Heart left ventricle (tissue), 16 donors: ENCODE data around the gene DMD. TPM values are rescaled to one million over a fixed set of nuclear protein-coding genes. Genes with fewer than 3 reads are reported as not detected.

Source experiments
- ATAC-seq, 4 donors: fragments of 200-7000 bp; cut with Tn5 transposase; one replicate each; pipeline ENCODE4 v1.9.1; 2020 to 2022; ENCODE audit warnings: moderate library complexity in 4 of 4, mild to moderate bottlenecking in 3 of 4, moderate number of reproducible peaks in 1 of 4
- DNase-seq, 5 donors: peaks; one replicate each; pipeline ENCODE4 v3.0.0-alpha.2; 2020
- H3K27ac ChIP-seq, 12 donors: fragments of 200-600 bp; sonication (generic) in 4 of 12; one replicate each; pipeline versions ENCODE4 v1.5.0 to v1.8.0; 2016 to 2022; ENCODE audit warnings: mild to moderate bottlenecking in 2 of 12
- H3K27me3 ChIP-seq, 9 donors: fragments of 200-600 bp; sonication (generic) in 2 of 9; one replicate each; pipeline versions ENCODE4 v1.5.1 to v1.8.0; 2016 to 2022; ENCODE audit warnings: mild to moderate bottlenecking in 3 of 9
- H3K36me3 ChIP-seq, 9 donors: fragments of 200-600 bp; sonication (generic) in 2 of 9; one replicate each; pipeline versions ENCODE4 v1.5.0 to v1.8.0; 2018 to 2022; ENCODE audit warnings: mild to moderate bottlenecking in 2 of 9
- H3K4me1 ChIP-seq, 12 donors: fragments of 200-600 bp; sonication (generic) in 4 of 12; one replicate each; pipeline versions ENCODE4 v1.5.0 to v1.8.0; 2016 to 2022; ENCODE audit warnings: mild to moderate bottlenecking in 3 of 12
- H3K4me3 ChIP-seq, 12 donors: fragments of 200-600 bp; sonication (generic) in 4 of 12; one replicate each; pipeline versions ENCODE4 v1.5.0 to v1.8.0; 2017 to 2022; ENCODE audit warnings: mild to moderate bottlenecking in 9 of 12, moderate library complexity in 4 of 12
- H3K9me3 ChIP-seq, 12 donors: fragments of 200-600 bp; sonication (generic) in 4 of 12; one replicate each; pipeline versions ENCODE4 v1.5.0 to v1.8.0; 2016 to 2022; ENCODE audit warnings: mild to moderate bottlenecking in 1 of 12
- POLR2A ChIP-seq, 2 donors: fragments of 450-650 bp; IDR thresholded peaks; one replicate each; pipeline ENCODE4 v1.6.1; 2017; ENCODE audit warnings: antibody characterized with exemption in 2 of 2, mild to moderate bottlenecking in 2 of 2, moderate library complexity in 2 of 2
- WGBS, 4 donors: extraction: QIAGEN DNeasy Blood & Tissue Kit in 2 of 4; methylation state at CpG; one replicate each; pipeline versions ENCODE4 v1.1.5 to v1.1.7; 2013 to 2018; 5-methylcytosine and 5-hydroxymethylcytosine counted together
- intact Hi-C, 10 donors: fragments of 100-400 bp; cut with DNase I; formaldehyde crosslinking; loops; one replicate each; pipeline versions ENCODE4 v1.11.1 to v1.14.2; 2022
- polyA plus RNA-seq, 2 donors: library from polyadenylated mRNA; stranded (reverse); fragments of 200-250 nt; gene quantifications; one replicate each; pipeline ENCODE4 v1.2.3, GENCODE V29; 2013
- total RNA-seq, 9 donors: library from RNA; depleted of rRNA in 2 of 9; stranded (reverse); fragments of >200 nt in 2 of 9; fragmentation: NEBNext Ultra II Directional in 3 of 9; extraction: Animal tissue kit (Norgen Biotek cat#: 25700) in 3 of 9; gene quantifications; one replicate each; pipeline versions ENCODE4 v1.1.0 to v1.2.4, GENCODE V29; 2016 to 2023
- TF ChIP-seq, protein P1 (sequence below), 12 donors: fragments of 200-600 bp; sonication (generic) in 4 of 12; IDR thresholded peaks; one replicate each; pipeline versions ENCODE4 v1.5.0 to v1.8.0; 2018 to 2022; ENCODE audit warnings: antibody characterized with exemption in 12 of 12, mild to moderate bottlenecking in 5 of 12
- donor health status: ischemic (EF 13 %, LVEDD 7.1; RV severe dilation, severe dysfunction).
- donor health status: healthy with polysubstance abuse.
- donor health status: DM: no; HTN: yes; CAD: no.
- donor health status: DM: no; HTN: no; CAD: no.
- donor health status: ischemic (EF 25% LVEDD 6.9; RV normal size, moderate dysfunction).
- donor health status: ischemic (EF 25% LVEDD 5.7; RV mildly dilated, moderate dysfunction).
- donor health status: healthy.
- donor health status: DM: yes; HTN: yes; CAD: no.
- donor health status: ischemic (EF 35%, LVEDD 5.7; RV mildly dilated, moderate dysfunction).
- donor health status: nonischemic (EF 11% LVEDD 7.7; RV severe dilation, severe dysfunction).
- donor health status: DM: yes; HTN: yes; CAD: no.
- donor health status: PGD.
- donor health status: ischemic (EF 29% LVEDD 5.4; RV normal size, mild dysfunction).
- donor health status: nonischemic (EF 23%, LVEDD 6.1; RV moderate dilation, normal function).

DMD gene
- total and polyA plus RNA-seq, 11 donors: 34.7 to 236 (median 162) TPM

GRCh38 chrX:33198561-33199279, 12.6 kb downstream of the DMD start:
- intact Hi-C loops: no loop called here
- H3K27me3 ChIP-seq: no peaks in the 10 kb centered on the region
- H3K9me3 ChIP-seq: peaks cover 0 to 3% (median 0%) of the 10 kb centered on the region in 12 donors
- H3K27ac ChIP-seq: no peak overlapping the region
- ATAC-seq (no peak), DNase-seq (no peak)
- 54 to 72% (median 61%) methylated on average over 8 of the region's 8 CpGs for WGBS, 4 donors
- no peaks in the 10 kb centered on the region for H3K36me3 ChIP-seq
- H3K4me1 ChIP-seq: peaks cover 0 to 7% (median 0%) of the 10 kb centered on the region in 12 donors
- no peak for TF ChIP-seq POLR2A (IDR thresholded peaks at IDR 0.05)
- TF ChIP-seq, protein P1, sequence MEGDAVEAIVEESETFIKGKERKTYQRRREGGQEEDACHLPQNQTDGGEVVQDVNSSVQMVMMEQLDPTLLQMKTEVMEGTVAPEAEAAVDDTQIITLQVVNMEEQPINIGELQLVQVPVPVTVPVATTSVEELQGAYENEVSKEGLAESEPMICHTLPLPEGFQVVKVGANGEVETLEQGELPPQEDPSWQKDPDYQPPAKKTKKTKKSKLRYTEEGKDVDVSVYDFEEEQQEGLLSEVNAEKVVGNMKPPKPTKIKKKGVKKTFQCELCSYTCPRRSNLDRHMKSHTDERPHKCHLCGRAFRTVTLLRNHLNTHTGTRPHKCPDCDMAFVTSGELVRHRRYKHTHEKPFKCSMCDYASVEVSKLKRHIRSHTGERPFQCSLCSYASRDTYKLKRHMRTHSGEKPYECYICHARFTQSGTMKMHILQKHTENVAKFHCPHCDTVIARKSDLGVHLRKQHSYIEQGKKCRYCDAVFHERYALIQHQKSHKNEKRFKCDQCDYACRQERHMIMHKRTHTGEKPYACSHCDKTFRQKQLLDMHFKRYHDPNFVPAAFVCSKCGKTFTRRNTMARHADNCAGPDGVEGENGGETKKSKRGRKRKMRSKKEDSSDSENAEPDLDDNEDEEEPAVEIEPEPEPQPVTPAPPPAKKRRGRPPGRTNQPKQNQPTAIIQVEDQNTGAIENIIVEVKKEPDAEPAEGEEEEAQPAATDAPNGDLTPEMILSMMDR (IDR thresholded peaks at IDR 0.05): no peak
- H3K4me3 ChIP-seq: no peak overlapping the region

DNA sequence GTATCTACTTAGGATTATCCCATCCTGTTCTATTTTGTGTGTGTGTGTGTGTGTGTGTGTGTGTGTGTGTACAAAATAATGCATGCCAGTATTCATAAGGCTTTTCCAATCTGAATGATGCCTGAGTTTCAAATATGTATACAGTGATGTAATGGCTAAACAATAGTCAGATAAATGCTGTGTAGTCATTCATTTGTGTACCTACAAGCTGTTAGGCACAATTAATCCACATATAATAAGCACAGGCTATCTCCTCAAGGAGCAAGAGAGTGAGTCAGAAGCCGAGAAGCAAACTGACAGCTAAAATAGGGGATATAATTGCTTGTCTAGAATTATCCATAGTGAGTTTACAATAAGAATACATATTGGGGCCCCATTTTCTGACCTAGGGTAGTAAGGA, 15.7 kb downstream of the DMD start:
- WGBS, 4 donors: 41 to 55% (median 54%) methylated on average over 1 of the region's 1 CpG
- Histone ChIP-seq H3K27me3 (no peaks in the 10 kb centered on the region), H3K9me3 (peaks cover 0 to 3% (median 0%) of the 10 kb centered on the region in 12 donors), H3K27ac (peak overlapping the region in 3 of 12 donors; percentile 20 to 26 (median 22)), H3K4me3 (no peak overlapping the region), H3K36me3 (no peaks in the 10 kb centered on the region), H3K4me1 (peaks cover 0 to 8% (median 0%) of the 10 kb centered on the region in 12 donors)
- intact Hi-C loops: no loop called here
- ATAC-seq: no peak
- TF ChIP-seq, protein P1 (IDR thresholded peaks at IDR 0.05): no peak
- TF ChIP-seq POLR2A (IDR thresholded peaks at IDR 0.05): no peak
- no peak for DNase-seq

DNA sequence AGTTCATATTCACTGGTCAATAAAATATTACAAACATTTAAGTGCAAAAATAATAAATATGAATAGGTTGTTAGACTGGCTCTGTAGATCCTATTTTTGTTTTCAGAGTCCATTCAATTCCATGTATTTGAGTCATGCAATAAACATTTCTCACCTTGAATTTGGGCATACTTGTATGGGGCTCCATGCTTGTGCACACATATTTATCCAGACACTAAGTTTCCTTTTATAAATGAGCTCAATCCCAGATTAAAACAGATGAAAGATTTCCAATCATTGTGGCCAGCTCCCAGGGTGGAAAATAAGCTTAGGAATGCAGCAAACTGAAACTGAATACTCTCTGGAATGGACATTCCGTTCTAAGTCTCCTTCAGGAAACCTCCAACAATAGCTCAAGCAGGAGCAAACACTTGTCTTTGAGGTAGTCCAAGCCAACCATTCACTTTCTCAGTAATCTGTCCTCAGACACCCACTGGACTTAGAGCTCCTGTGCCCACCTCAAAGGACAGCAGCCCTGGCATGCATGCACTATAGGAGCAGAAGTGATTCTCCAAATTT, 16.4 kb downstream of the DMD start:
- Histone ChIP-seq H3K36me3 (no peaks in the 10 kb centered on the region), H3K4me3 (peak overlapping the region in 4 of 12 donors; percentile 1 to 30 (median 18)), H3K9me3 (peaks cover 0 to 3% (median 0%) of the 10 kb centered on the region in 12 donors), H3K27ac (peak overlapping the region in 6 of 12 donors; percentile 4 to 59 (median 22)), H3K4me1 (peaks cover 0 to 10% (median 0%) of the 10 kb centered on the region in 12 donors), H3K27me3 (no peaks in the 10 kb centered on the region)
- no peak for DNase-seq
- TF ChIP-seq POLR2A (IDR thresholded peaks at IDR 0.05): no peak
- TF ChIP-seq, protein P1 (IDR thresholded peaks at IDR 0.05): no peak
- ATAC-seq: peak in 3 of 4 donors; percentile 42 to 45 (median 42)
- WGBS, 4 donors: 2 to 19% (median 10%) methylated on average over 1 of the region's 1 CpG
- intact Hi-C loops: no loop called here

GRCh38 chrX:33194289-33194688, 17.1 kb downstream of the DMD start:
- H3K27ac ChIP-seq: peak overlapping the region in 1 of 12 donors; percentile 1
- intact Hi-C loops: no loop called here
- no peak for TF ChIP-seq POLR2A (IDR thresholded peaks at IDR 0.05)
- TF ChIP-seq, protein P1 (IDR thresholded peaks at IDR 0.05): no peak
- 70 to 87% (median 84%) methylated on average over 2 of the region's 2 CpGs for WGBS, 4 donors
- ATAC-seq (no peak), DNase-seq (no peak)
- H3K4me3 ChIP-seq: no peak overlapping the region
- H3K4me1 ChIP-seq: peaks cover 0 to 17% (median 0%) of the 10 kb centered on the region in 12 donors
- H3K9me3 ChIP-seq: peaks cover 0 to 3% (median 0%) of the 10 kb centered on the region in 12 donors
- no peaks in the 10 kb centered on the region for H3K27me3 ChIP-seq
- H3K36me3 ChIP-seq: no peaks in the 10 kb centered on the region
